Measurements from ENCODE around the gene SEMA5A.

SEMA5A gene

GRCh38 chr5:9347541-9348295, 198.2 kb downstream of the SEMA5A start:
- Histone ChIP-seq H3K9me3 (ENCODE audit: control insufficient read depth in 5 of 5, low read length in 5 of 5) (no peaks in the 10 kb centered on the region), H3K4me1 (ENCODE audit: control insufficient read depth in 5 of 5, insufficient read depth in 5 of 5, low read length in 5 of 5) (peaks cover 0 to 15% (median 0%) of the 10 kb centered on the region in 5 donors), H3K27ac (ENCODE audit: low read depth, low read length) (no peak overlapping the region), H3K36me3 (ENCODE audit: control insufficient read depth in 5 of 5, insufficient read depth in 5 of 5, low read length in 5 of 5) (no peaks in the 10 kb centered on the region), H3K4me3 (ENCODE audit: low read depth in 1 of 5, low read length in 5 of 5) (no peak overlapping the region), H3K27me3 (ENCODE audit: control insufficient read depth in 5 of 5, insufficient read depth in 4 of 5, low read length in 5 of 5) (no peaks in the 10 kb centered on the region), H3K9ac (ENCODE audit: low read length in 5 of 5) (no peak overlapping the region)

DNA sequence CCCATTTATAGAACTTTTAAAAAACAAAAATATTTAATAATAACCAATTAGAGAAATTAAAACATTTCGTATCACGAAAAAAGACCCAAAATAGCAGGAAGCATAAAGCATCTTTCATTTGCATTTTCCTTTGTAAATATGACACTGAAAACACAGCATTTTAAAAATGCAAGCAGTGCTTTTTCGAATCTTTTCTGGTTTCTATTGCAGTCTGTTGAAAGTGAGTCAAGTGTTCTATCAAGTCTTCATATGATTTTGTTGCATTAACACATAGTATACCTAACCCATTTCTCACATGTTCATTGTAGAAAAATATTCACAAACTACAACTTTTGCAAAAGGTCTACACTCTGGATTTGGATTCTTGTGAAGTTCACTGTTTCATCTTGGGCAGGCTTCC, 198.8 kb downstream of the SEMA5A start:
- no peak overlapping the region for H3K4me3 ChIP-seq (ENCODE audit: low read depth in 1 of 5, low read length in 5 of 5)
- no peaks in the 10 kb centered on the region for H3K27me3 ChIP-seq (ENCODE audit: control insufficient read depth in 5 of 5, insufficient read depth in 4 of 5, low read length in 5 of 5)
- H3K4me1 ChIP-seq (ENCODE audit: control insufficient read depth in 5 of 5, insufficient read depth in 5 of 5, low read length in 5 of 5): peaks cover 0 to 15% (median 0%) of the 10 kb centered on the region in 5 donors
- no peaks in the 10 kb centered on the region for H3K36me3 ChIP-seq (ENCODE audit: control insufficient read depth in 5 of 5, insufficient read depth in 5 of 5, low read length in 5 of 5)
- H3K9ac ChIP-seq (ENCODE audit: low read length in 5 of 5): no peak overlapping the region
- no peak overlapping the region for H3K27ac ChIP-seq (ENCODE audit: low read depth, low read length)
- no peaks in the 10 kb centered on the region for H3K9me3 ChIP-seq (ENCODE audit: control insufficient read depth in 5 of 5, low read length in 5 of 5)

DNA sequence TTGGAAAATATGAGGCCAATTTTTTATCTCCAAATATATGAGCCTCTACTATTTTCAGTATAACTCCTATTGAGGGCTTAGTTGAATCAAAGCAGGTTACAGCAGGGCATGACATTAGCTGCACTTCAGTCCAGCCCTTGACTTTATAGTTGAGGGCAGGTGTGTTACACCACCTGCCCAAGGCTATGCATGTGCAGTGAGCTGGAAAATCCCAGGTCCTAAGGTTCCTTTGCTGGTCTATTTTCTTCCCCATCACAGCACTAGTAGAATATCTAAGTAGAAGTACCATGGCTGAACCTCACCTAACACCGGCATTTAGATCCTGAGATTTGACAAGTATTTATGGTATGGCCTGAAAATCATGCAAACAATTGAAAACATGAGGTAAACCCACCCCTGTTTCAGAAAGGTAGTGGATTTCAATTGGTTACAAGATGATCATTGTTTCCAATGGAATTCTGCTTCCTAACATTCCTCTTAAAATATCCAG, 201.1 kb downstream of the SEMA5A start:
- Histone ChIP-seq H3K36me3 (ENCODE audit: control insufficient read depth in 5 of 5, insufficient read depth in 5 of 5, low read length in 5 of 5) (no peaks in the 10 kb centered on the region), H3K4me3 (ENCODE audit: low read depth in 1 of 5, low read length in 5 of 5) (no peak overlapping the region), H3K4me1 (ENCODE audit: control insufficient read depth in 5 of 5, insufficient read depth in 5 of 5, low read length in 5 of 5) (peaks cover 0 to 4% (median 0%) of the 10 kb centered on the region in 5 donors), H3K27me3 (ENCODE audit: control insufficient read depth in 5 of 5, insufficient read depth in 4 of 5, low read length in 5 of 5) (no peaks in the 10 kb centered on the region), H3K27ac (ENCODE audit: low read depth, low read length) (no peak overlapping the region), H3K9ac (ENCODE audit: low read length in 5 of 5) (no peak overlapping the region), H3K9me3 (ENCODE audit: control insufficient read depth in 5 of 5, low read length in 5 of 5) (peaks cover 0 to 3% (median 0%) of the 10 kb centered on the region in 5 donors)

DNA sequence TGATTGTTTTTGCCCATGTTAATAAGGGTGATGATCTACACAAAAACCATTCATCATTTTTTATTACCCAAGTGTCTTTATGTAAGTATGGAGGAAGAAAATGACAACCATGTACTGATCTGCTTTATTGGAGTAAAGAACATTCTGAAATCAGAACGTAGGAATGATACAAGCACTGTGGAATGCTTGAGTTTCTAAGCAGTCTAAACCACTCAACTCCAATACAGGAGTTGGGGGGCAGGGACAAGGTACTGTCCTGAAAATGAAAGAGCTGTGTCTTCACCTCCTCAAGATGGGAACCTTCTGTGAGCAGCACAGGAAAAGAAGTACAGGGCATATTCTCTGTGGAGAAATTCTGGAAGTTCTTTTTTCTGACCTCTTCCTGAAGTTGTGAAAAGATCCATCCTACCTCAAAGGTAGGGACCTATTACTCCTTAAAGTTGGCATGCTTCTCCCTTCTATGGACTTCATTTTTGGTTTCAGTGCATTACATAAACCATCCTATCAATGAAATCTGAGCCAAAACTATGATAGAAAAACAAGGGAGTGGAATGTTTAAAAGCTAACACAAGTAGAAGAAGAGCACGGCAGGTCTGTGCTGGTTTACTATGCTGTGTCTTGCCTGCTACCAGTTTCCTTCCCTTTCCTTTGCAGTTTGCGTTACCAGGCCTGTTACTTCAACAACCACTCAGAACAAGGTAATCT, 202.6 kb downstream of the SEMA5A start:
- H3K4me3 ChIP-seq (ENCODE audit: low read depth in 1 of 5, low read length in 5 of 5): no peak overlapping the region
- H3K36me3 ChIP-seq (ENCODE audit: control insufficient read depth in 5 of 5, insufficient read depth in 5 of 5, low read length in 5 of 5): no peaks in the 10 kb centered on the region
- H3K27ac ChIP-seq (ENCODE audit: low read depth, low read length): no peak overlapping the region
- H3K4me1 ChIP-seq (ENCODE audit: control insufficient read depth in 5 of 5, insufficient read depth in 5 of 5, low read length in 5 of 5): peaks cover 0 to 1% (median 0%) of the 10 kb centered on the region in 5 donors
- H3K27me3 ChIP-seq (ENCODE audit: control insufficient read depth in 5 of 5, insufficient read depth in 4 of 5, low read length in 5 of 5): no peaks in the 10 kb centered on the region
- peaks cover 0 to 3% (median 0%) of the 10 kb centered on the region in 5 donors for H3K9me3 ChIP-seq (ENCODE audit: control insufficient read depth in 5 of 5, low read length in 5 of 5)
- H3K9ac ChIP-seq (ENCODE audit: low read length in 5 of 5): no peak overlapping the region

GRCh38 chr5:9342161-9342787, 203.6 kb downstream of the SEMA5A start:
- no peaks in the 10 kb centered on the region for H3K27me3 ChIP-seq (ENCODE audit: control insufficient read depth in 5 of 5, insufficient read depth in 4 of 5, low read length in 5 of 5)
- no peak overlapping the region for H3K27ac ChIP-seq (ENCODE audit: low read depth, low read length)
- H3K4me1 ChIP-seq (ENCODE audit: control insufficient read depth in 5 of 5, insufficient read depth in 5 of 5, low read length in 5 of 5): peaks cover 0 to 2% (median 0%) of the 10 kb centered on the region in 5 donors
- no peak overlapping the region for H3K9ac ChIP-seq (ENCODE audit: low read length in 5 of 5)
- H3K36me3 ChIP-seq (ENCODE audit: control insufficient read depth in 5 of 5, insufficient read depth in 5 of 5, low read length in 5 of 5): no peaks in the 10 kb centered on the region
- no peak overlapping the region for H3K4me3 ChIP-seq (ENCODE audit: low read depth in 1 of 5, low read length in 5 of 5)
- H3K9me3 ChIP-seq (ENCODE audit: control insufficient read depth in 5 of 5, low read length in 5 of 5): peaks cover 0 to 3% (median 0%) of the 10 kb centered on the region in 5 donors

DNA sequence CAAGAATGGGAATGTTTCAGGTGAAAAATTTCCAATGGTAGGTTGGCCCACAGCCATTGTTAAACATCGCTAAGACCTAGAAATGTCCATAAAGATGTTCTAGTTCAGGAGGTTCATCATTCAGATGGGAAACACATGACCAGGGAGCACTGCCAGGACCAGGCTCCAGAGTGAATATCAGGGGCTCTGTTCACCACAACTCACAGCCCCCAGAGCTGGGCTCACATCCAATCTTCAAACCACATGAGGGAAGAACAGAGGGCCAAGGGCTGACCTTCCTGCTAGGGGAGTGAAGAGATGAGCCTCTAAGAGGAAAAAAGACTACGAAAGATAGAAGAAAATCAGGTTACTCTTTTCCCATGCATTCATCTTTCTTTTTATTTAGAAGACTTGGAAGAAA, 205.8 kb downstream of the SEMA5A start:
- Histone ChIP-seq H3K9me3 (ENCODE audit: control insufficient read depth in 5 of 5, low read length in 5 of 5) (peaks cover 0 to 3% (median 0%) of the 10 kb centered on the region in 5 donors), H3K9ac (ENCODE audit: low read length in 5 of 5) (no peak overlapping the region), H3K27ac (ENCODE audit: low read depth, low read length) (no peak overlapping the region)

DNA sequence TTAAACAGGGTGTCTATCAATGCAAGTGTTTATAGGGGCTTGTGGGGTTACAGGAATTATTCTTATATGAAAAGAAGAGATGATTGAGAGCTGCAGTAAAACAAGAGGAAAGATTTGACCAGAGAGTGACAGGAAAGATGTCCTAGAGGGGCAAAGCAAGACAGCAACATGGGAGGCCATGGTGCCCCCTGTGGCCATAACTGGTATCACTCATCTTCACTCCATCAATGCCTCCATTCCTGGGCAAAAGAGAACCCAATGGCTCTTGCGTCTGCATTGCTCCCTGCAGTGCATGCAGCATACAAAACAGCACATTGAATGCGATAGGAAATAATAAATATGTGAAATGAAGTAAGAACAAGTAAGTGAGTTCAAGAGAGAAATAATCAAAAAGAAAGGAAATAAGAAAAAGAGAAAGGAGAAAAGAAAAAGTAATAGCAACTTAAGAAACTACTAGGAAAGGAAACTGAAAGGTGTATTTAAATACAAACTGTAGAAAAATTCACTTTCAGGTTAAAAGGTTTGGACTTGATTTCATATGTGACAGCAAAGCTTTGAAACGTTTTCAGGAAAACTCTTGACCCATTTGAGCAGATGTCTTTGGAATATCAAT, 206.6 kb downstream of the SEMA5A start:
- Histone ChIP-seq H3K9ac (ENCODE audit: low read length in 5 of 5) (no peak overlapping the region), H3K27me3 (ENCODE audit: control insufficient read depth in 5 of 5, insufficient read depth in 4 of 5, low read length in 5 of 5) (no peaks in the 10 kb centered on the region), H3K4me3 (ENCODE audit: low read depth in 1 of 5, low read length in 5 of 5) (no peak overlapping the region), H3K27ac (ENCODE audit: low read depth, low read length) (no peak overlapping the region), H3K36me3 (ENCODE audit: control insufficient read depth in 5 of 5, insufficient read depth in 5 of 5, low read length in 5 of 5) (no peaks in the 10 kb centered on the region), H3K9me3 (ENCODE audit: control insufficient read depth in 5 of 5, low read length in 5 of 5) (peaks cover 0 to 3% (median 0%) of the 10 kb centered on the region in 5 donors), H3K4me1 (ENCODE audit: control insufficient read depth in 5 of 5, insufficient read depth in 5 of 5, low read length in 5 of 5) (peaks cover 0 to 2% (median 0%) of the 10 kb centered on the region in 5 donors)

More for the DNA sequence above, 205.8 kb downstream of the SEMA5A start:
- H3K36me3 ChIP-seq (ENCODE audit: control insufficient read depth in 5 of 5, insufficient read depth in 5 of 5, low read length in 5 of 5): no peaks in the 10 kb centered on the region
- peaks cover 0 to 2% (median 0%) of the 10 kb centered on the region in 5 donors for H3K4me1 ChIP-seq (ENCODE audit: control insufficient read depth in 5 of 5, insufficient read depth in 5 of 5, low read length in 5 of 5)
- no peak overlapping the region for H3K4me3 ChIP-seq (ENCODE audit: low read depth in 1 of 5, low read length in 5 of 5)
- H3K27me3 ChIP-seq (ENCODE audit: control insufficient read depth in 5 of 5, insufficient read depth in 4 of 5, low read length in 5 of 5): no peaks in the 10 kb centered on the region

- H3K4me3 ChIP-seq (ENCODE audit: low read depth in 1 of 5, low read length in 5 of 5): no peak overlapping the region
Observed at GRCh38 chr5:9338796-9339195, 207.1 kb downstream of the SEMA5A start.

GRCh38 chr5:9337928-9338595, 207.8 kb downstream of the SEMA5A start:
- no peaks in the 10 kb centered on the region for H3K36me3 ChIP-seq (ENCODE audit: control insufficient read depth in 5 of 5, insufficient read depth in 5 of 5, low read length in 5 of 5)
- no peak overlapping the region for H3K27ac ChIP-seq (ENCODE audit: low read depth, low read length)
- no peak overlapping the region for H3K9ac ChIP-seq (ENCODE audit: low read length in 5 of 5)
- peaks cover 0 to 3% (median 0%) of the 10 kb centered on the region in 5 donors for H3K9me3 ChIP-seq (ENCODE audit: control insufficient read depth in 5 of 5, low read length in 5 of 5)
- no peak overlapping the region for H3K4me3 ChIP-seq (ENCODE audit: low read depth in 1 of 5, low read length in 5 of 5)
- no peaks in the 10 kb centered on the region for H3K27me3 ChIP-seq (ENCODE audit: control insufficient read depth in 5 of 5, insufficient read depth in 4 of 5, low read length in 5 of 5)
- H3K4me1 ChIP-seq (ENCODE audit: control insufficient read depth in 5 of 5, insufficient read depth in 5 of 5, low read length in 5 of 5): peaks cover 0 to 2% (median 0%) of the 10 kb centered on the region in 5 donors

More at GRCh38 chr5:9338796-9339195, 207.1 kb downstream of the SEMA5A start:
- H3K36me3 ChIP-seq (ENCODE audit: control insufficient read depth in 5 of 5, insufficient read depth in 5 of 5, low read length in 5 of 5): no peaks in the 10 kb centered on the region
- H3K4me1 ChIP-seq (ENCODE audit: control insufficient read depth in 5 of 5, insufficient read depth in 5 of 5, low read length in 5 of 5): peaks cover 0 to 2% (median 0%) of the 10 kb centered on the region in 5 donors
- H3K9me3 ChIP-seq (ENCODE audit: control insufficient read depth in 5 of 5, low read length in 5 of 5): peaks cover 0 to 3% (median 0%) of the 10 kb centered on the region in 5 donors
- no peaks in the 10 kb centered on the region for H3K27me3 ChIP-seq (ENCODE audit: control insufficient read depth in 5 of 5, insufficient read depth in 4 of 5, low read length in 5 of 5)
- H3K27ac ChIP-seq (ENCODE audit: low read depth, low read length): no peak overlapping the region
- no peak overlapping the region for H3K9ac ChIP-seq (ENCODE audit: low read length in 5 of 5)
